ENCODE data around the gene GRK5. TPM values are rescaled to one million over a fixed set of nuclear protein-coding genes. Genes with fewer than 3 reads are reported as not detected.
A peak's percentile ranks its signal among the peaks of the same experiment; 100 is the strongest.
"Not testable (repeated sequence)": the region's sequence is repeated elsewhere in the genome, so short reads cannot be mapped to it uniquely, and the experiment has no call there.

The GRK5 gene
- total RNA-seq, 1 donor from 2014 or later: 25.3 TPM

GRCh38 chr10:119216127-119216526 is 8.8 kb downstream of the GRK5 start:
- Mint-ChIP-seq H3K4me1 (ENCODE audit: low read depth) (peaks cover 51% of the 10 kb centered on the region), H3K36me3 (ENCODE audit: low read depth) (peaks cover 20% of the 10 kb centered on the region), H3K27me3 (ENCODE audit: insufficient read depth) (no peaks in the 10 kb centered on the region), H3K27ac (no peak overlapping the region), H3K9me3 (no peaks in the 10 kb centered on the region), H3K4me3 (no peak overlapping the region)
- intact Hi-C loops (cut with micrococcal nuclease): no loop called here
- DNase-seq (ENCODE audit: low spot score): no peak

- Mint-ChIP-seq H3K36me3 (ENCODE audit: low read depth) (peaks cover 23% of the 10 kb centered on the region), H3K27me3 (ENCODE audit: insufficient read depth) (no peaks in the 10 kb centered on the region), H3K4me3 (no peak overlapping the region), H3K9me3 (no peaks in the 10 kb centered on the region), H3K27ac (no peak overlapping the region), H3K4me1 (ENCODE audit: low read depth) (peaks cover 51% of the 10 kb centered on the region)
- DNase-seq (ENCODE audit: low spot score): no peak
- intact Hi-C loops (cut with micrococcal nuclease): no loop called here
Measured at GRCh38 chr10:119217401-119217800, 10.0 kb downstream of the GRK5 start.

GRCh38 chr10:119217991-119218490 is 10.7 kb downstream of the GRK5 start:
- intact Hi-C loops (cut with micrococcal nuclease): no loop called here
- Mint-ChIP-seq H3K9me3 (no peaks in the 10 kb centered on the region), H3K36me3 (ENCODE audit: low read depth) (peaks cover 17% of the 10 kb centered on the region), H3K27me3 (ENCODE audit: insufficient read depth) (no peaks in the 10 kb centered on the region), H3K27ac (no peak overlapping the region), H3K4me1 (ENCODE audit: low read depth) (peaks cover 48% of the 10 kb centered on the region), H3K4me3 (no peak overlapping the region)
- DNase-seq (ENCODE audit: low spot score): no peak

GRCh38 chr10:119219871-119220270 is 12.5 kb downstream of the GRK5 start:
- DNase-seq (ENCODE audit: low spot score): no peak
- intact Hi-C loops (cut with micrococcal nuclease): no loop called here
- peaks cover 37% of the 10 kb centered on the region for H3K4me1 Mint-ChIP-seq (ENCODE audit: low read depth)
- no peaks in the 10 kb centered on the region for H3K9me3 Mint-ChIP-seq
- peaks cover 17% of the 10 kb centered on the region for H3K36me3 Mint-ChIP-seq (ENCODE audit: low read depth)
- H3K27ac Mint-ChIP-seq: no peak overlapping the region
- H3K27me3 Mint-ChIP-seq (ENCODE audit: insufficient read depth): no peaks in the 10 kb centered on the region
- H3K4me3 Mint-ChIP-seq: no peak overlapping the region

- H3K27me3 Mint-ChIP-seq (ENCODE audit: insufficient read depth): no peaks in the 10 kb centered on the region
- peaks cover 24% of the 10 kb centered on the region for H3K4me1 Mint-ChIP-seq (ENCODE audit: low read depth)
- H3K36me3 Mint-ChIP-seq (ENCODE audit: low read depth): peaks cover 14% of the 10 kb centered on the region
- no peak for DNase-seq (ENCODE audit: low spot score)
- intact Hi-C loops (cut with micrococcal nuclease): loop anchor here (1.0 kb wide), 1 partner anchor 12 kb away; no protein-coding TSS in a partner anchor
- no peaks in the 10 kb centered on the region for H3K9me3 Mint-ChIP-seq
- no peak overlapping the region for H3K4me3 Mint-ChIP-seq
- H3K27ac Mint-ChIP-seq: no peak overlapping the region
Measured at GRCh38 chr10:119221201-119221600, 13.8 kb downstream of the GRK5 start.

- no peak for DNase-seq (ENCODE audit: low spot score)
- Mint-ChIP-seq H3K36me3 (ENCODE audit: low read depth) (peaks cover 14% of the 10 kb centered on the region), H3K4me3 (peak overlapping the region; percentile 43), H3K27ac (peak overlapping the region; percentile 82), H3K27me3 (ENCODE audit: insufficient read depth) (no peaks in the 10 kb centered on the region), H3K4me1 (ENCODE audit: low read depth) (peaks cover 24% of the 10 kb centered on the region), H3K9me3 (no peaks in the 10 kb centered on the region)
- intact Hi-C loops (cut with micrococcal nuclease): loop anchor here (1.0 kb wide), 1 partner anchor 12 kb away; no protein-coding TSS in a partner anchor
Measured at GRCh38 chr10:119221666-119222065, 14.3 kb downstream of the GRK5 start.

- Mint-ChIP-seq H3K27ac (no peak overlapping the region), H3K9me3 (no peaks in the 10 kb centered on the region), H3K4me3 (no peak overlapping the region), H3K27me3 (ENCODE audit: insufficient read depth) (no peaks in the 10 kb centered on the region), H3K36me3 (ENCODE audit: low read depth) (peaks cover 12% of the 10 kb centered on the region), H3K4me1 (ENCODE audit: low read depth) (peaks cover 19% of the 10 kb centered on the region)
- intact Hi-C loops (cut with micrococcal nuclease): no loop called here
- no peak for DNase-seq (ENCODE audit: low spot score)
Measured at GRCh38 chr10:119222537-119222936, 15.2 kb downstream of the GRK5 start.

- H3K27ac Mint-ChIP-seq: no peak overlapping the region
- intact Hi-C loops (cut with micrococcal nuclease): no loop called here
Measured at GRCh38 chr10:119222966-119223386, 15.6 kb downstream of the GRK5 start.

GRCh38 chr10:119225083-119225658 is 17.8 kb downstream of the GRK5 start:
- no peak overlapping the region for H3K27ac Mint-ChIP-seq
- no peak overlapping the region for H3K4me3 Mint-ChIP-seq
- peaks cover 33% of the 10 kb centered on the region for H3K4me1 Mint-ChIP-seq (ENCODE audit: low read depth)
- H3K9me3 Mint-ChIP-seq: peaks cover 5% of the 10 kb centered on the region
- H3K36me3 Mint-ChIP-seq (ENCODE audit: low read depth): peaks cover 26% of the 10 kb centered on the region
- H3K27me3 Mint-ChIP-seq (ENCODE audit: insufficient read depth): no peaks in the 10 kb centered on the region
- intact Hi-C loops (cut with micrococcal nuclease): no loop called here
- DNase-seq (ENCODE audit: low spot score): no peak

More at GRCh38 chr10:119222966-119223386, 15.6 kb downstream of the GRK5 start:
- H3K9me3 Mint-ChIP-seq: no peaks in the 10 kb centered on the region
- peaks cover 19% of the 10 kb centered on the region for H3K4me1 Mint-ChIP-seq (ENCODE audit: low read depth)
- DNase-seq (ENCODE audit: low spot score): no peak
- H3K4me3 Mint-ChIP-seq: no peak overlapping the region
- H3K27me3 Mint-ChIP-seq (ENCODE audit: insufficient read depth): no peaks in the 10 kb centered on the region
- peaks cover 15% of the 10 kb centered on the region for H3K36me3 Mint-ChIP-seq (ENCODE audit: low read depth)

- Mint-ChIP-seq H3K36me3 (ENCODE audit: low read depth) (peaks cover 38% of the 10 kb centered on the region), H3K27me3 (ENCODE audit: insufficient read depth) (no peaks in the 10 kb centered on the region), H3K4me1 (ENCODE audit: low read depth) (peaks cover 28% of the 10 kb centered on the region), H3K9me3 (peaks cover 25% of the 10 kb centered on the region), H3K4me3 (no peak overlapping the region), H3K27ac (no peak overlapping the region)
- DNase-seq (ENCODE audit: low spot score): no peak
- intact Hi-C loops (cut with micrococcal nuclease): no loop called here
Measured at GRCh38 chr10:119227825-119228224, 20.5 kb downstream of the GRK5 start.

GRCh38 chr10:119231654-119232053 is 24.3 kb downstream of the GRK5 start:
- Mint-ChIP-seq H3K4me3 (no peak overlapping the region), H3K4me1 (ENCODE audit: low read depth) (peaks cover 59% of the 10 kb centered on the region), H3K27me3 (ENCODE audit: insufficient read depth) (no peaks in the 10 kb centered on the region), H3K36me3 (ENCODE audit: low read depth) (peaks cover 41% of the 10 kb centered on the region), H3K27ac (no peak overlapping the region), H3K9me3 (peaks cover 25% of the 10 kb centered on the region)
- intact Hi-C loops (cut with micrococcal nuclease): loop anchor here (2.0 kb wide), 1 partner anchor 19 kb away; no protein-coding TSS in a partner anchor
- no peak for DNase-seq (ENCODE audit: low spot score)

- peaks cover 40% of the 10 kb centered on the region for H3K36me3 Mint-ChIP-seq (ENCODE audit: low read depth)
- H3K9me3 Mint-ChIP-seq: peaks cover 25% of the 10 kb centered on the region
Measured at GRCh38 chr10:119232439-119232838, 25.1 kb downstream of the GRK5 start.

GRCh38 chr10:119233123-119233820 is 25.9 kb downstream of the GRK5 start:
- Mint-ChIP-seq H3K27me3 (ENCODE audit: insufficient read depth) (no peaks in the 10 kb centered on the region), H3K4me3 (peak overlapping the region; percentile 2), H3K36me3 (ENCODE audit: low read depth) (peaks cover 33% of the 10 kb centered on the region), H3K27ac (peak overlapping the region; percentile 74), H3K4me1 (ENCODE audit: low read depth) (peaks cover 75% of the 10 kb centered on the region), H3K9me3 (peaks cover 25% of the 10 kb centered on the region)
- intact Hi-C loops (cut with micrococcal nuclease): loop anchor here (2.0 kb wide), 1 partner anchor 18 kb away; no protein-coding TSS in a partner anchor
- no peak for DNase-seq (ENCODE audit: low spot score)

More at GRCh38 chr10:119232439-119232838, 25.1 kb downstream of the GRK5 start:
- H3K4me1 Mint-ChIP-seq (ENCODE audit: low read depth): peaks cover 67% of the 10 kb centered on the region
- DNase-seq (ENCODE audit: low spot score); H3K27ac Mint-ChIP-seq; H3K27me3 Mint-ChIP-seq (ENCODE audit: insufficient read depth); H3K4me3 Mint-ChIP-seq: not testable (repeated sequence)
- intact Hi-C loops (cut with micrococcal nuclease): loop anchor here (2.0 kb wide), 1 partner anchor 18 kb away; no protein-coding TSS in a partner anchor

All from activated T-helper 1 cell treated with anti-CD3 and anti-CD28 coated beads, Interleukin-12 subunit alpha, Interleukin-12 subunit beta, Interleukin-2, Interleukin-4 antibody, amounts not matched to agents 30 ng/mL and 10 ng/mL and 1 ng/mL, durations not matched to agents 14 hours and 24 hours and 36 hours (primary cell).